HG02571 (cell line): ENCODE results near the gene ABL2.
A peak's percentile ranks its signal among the peaks of the same experiment; 100 is the strongest.
"Not testable (repeated sequence)": the region's sequence is repeated elsewhere in the genome, so short reads cannot be mapped to it uniquely, and the experiment has no call there.

Experiments
- ATAC-seq: cut with Tn5 transposase; IDR thresholded peaks from one replicate; pipeline ENCODE4 v1.9.1; 2021; ENCODE audit warnings: mild to moderate bottlenecking, moderate library complexity; ENCODE audit not compliant: unreplicated experiment

The ABL2 gene

DNA sequence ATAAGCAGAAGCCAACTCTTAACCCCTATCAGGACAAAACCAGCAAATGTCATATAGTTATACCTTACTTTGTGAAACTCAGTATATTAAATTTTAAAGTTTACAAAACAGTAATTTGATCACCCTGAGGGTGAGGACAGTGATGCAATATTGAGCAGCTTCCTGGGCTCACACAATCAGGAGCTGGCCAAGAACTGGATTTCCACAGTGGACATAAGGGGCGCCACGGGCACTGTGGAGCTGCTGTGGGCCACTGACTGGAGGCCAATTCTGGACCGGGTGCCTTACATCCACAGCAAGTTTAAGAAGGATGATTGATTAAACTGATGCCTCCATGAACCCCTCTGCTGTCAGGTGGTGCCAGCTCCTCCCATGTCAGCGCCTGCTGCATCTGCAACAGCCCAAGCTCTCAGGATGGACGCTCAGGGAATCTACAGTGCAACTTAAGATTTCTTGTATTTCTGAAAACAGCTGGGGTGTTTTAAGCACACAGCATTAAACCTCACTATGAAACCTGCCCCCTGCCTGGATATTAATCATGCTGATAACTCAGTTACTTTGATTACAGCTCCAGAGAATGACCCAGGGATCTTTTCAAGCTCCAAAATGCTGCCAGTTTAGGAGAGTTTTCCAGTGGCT lies 91.7 kb downstream of the ABL2 start:
- ATAC-seq = no peak

DNA sequence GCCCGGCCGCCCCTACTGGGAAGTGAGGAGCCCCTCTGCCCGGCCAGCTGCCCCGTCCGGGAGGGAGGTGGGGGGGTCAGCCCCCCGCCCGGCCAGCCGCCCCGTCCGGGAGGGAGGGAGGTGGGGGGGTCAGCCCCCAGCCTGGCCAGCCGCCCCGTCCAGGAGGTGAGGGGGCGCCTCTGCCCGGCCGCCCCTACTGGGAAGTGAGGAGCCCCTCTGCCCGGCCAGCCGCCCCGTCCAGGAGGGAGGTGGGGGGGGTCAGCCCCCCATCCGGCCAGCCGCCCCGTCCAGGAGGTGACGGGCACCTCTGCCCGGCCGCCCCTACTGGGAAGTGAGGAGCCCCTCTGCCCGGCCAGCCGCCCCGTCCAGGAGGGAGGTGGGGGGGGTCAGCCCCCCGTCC lies 93.8 kb downstream of the ABL2 start:
- not testable (repeated sequence) for ATAC-seq

DNA sequence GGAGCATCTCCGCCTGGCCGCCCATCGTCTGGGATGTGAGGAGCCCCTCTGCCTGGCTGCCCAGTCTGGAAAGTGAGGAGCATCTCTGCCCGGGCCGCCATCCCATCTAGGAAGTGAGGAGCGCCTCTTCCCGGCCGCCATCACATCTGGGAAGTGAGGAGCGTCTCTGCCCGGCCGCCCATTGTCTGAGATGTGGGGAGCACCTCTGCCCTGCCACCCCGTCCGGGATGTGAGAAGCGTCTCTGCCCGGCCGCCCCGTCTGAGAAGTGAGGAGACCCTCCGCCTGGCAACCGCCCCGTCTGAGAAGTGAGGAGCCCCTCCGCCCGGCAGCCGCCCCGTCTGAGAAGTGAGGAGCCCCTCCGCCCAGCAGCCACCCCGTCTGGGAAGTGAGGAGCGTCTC lies 94.3 kb downstream of the ABL2 start:
- not testable (repeated sequence) for ATAC-seq

DNA sequence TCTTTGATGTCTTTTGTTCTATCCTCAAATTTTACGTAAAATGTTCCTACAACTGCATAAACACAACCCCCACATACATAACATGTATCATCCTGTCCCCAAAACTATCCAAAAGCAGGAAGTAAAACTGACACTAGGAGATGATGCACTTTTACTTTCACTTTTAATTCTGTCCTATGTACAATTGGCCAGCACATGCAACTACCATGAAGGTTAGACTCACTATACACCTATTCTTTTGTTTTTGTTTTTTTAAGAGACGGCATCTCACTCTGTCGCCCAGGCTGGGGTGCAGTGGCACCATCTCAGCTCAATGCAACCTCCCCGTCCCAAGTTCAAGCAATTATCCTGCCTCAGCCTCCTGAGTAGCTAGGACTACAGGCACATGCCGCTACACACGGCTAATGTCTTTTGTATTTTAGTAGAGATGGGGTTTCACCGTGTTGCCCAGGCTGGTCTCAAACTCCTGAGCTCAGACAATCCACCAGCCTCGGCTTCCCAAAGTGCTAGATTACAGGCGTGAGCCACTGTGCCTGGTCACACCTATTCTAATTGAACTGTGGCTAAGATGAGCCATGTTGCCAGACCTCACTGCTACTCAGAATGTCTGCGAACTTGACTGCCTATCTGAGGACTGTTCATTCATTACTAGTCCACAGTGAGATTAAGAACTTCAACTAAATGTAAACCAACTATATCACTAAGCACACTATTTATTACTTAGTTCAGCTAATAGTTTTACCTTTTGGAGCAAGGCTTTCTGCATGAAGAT lies 99.6 kb downstream of the ABL2 start:
- peak; percentile 97 for ATAC-seq

DNA sequence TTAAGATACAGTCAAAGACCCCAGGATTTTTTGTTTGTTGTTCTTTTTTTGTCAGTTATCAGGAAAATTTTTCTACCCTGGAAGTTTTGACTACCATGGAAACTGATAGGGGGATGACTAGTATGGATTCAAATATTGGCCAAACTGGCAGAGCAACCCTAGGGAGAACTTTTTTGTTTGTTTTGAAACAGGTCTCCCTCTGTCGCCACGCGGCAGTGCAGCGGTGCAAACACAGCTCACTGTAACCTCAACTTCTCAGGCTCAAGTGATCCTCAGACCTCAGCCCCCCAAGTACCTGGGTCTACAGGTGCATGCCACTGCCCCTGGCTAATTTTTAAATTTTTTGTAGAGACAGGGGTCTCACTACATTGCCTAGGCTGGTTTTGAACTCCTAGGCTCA lies 101.0 kb downstream of the ABL2 start:
- ATAC-seq = no peak

DNA sequence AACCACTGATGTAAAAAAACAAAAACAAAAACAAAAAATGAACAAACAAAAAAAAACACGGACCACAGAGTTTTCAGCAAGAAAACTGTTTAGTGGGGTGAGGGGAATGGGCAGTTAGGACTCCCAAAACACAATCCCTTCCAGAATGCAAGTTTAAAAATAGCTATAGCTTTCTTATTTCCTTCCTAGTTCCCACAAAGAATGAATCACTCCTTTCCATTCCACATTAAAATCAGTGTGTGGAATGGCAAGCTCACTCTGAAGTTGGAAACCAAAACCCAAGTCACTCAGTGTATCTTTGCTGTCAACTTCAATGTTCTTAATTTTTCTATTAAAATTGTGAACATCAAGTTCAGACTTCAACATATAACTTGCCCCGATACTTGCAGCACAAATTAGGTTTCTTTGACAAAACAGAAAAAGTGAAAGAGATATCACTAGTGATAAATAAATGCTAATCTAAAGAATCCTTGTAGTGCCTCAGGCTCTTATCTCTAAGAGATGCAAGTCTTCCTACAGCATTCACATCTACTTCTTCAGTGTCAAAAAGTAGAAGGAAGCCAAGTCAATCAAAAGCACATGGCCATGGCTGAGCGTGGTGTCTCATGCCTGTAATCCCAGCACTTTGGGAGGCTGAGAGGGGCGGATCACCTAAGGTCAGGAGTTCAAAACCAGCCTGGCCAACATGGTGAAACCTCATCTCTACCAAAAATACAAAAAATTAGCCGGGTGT lies 102.1 kb downstream of the ABL2 start:
- ATAC-seq = no peak

DNA sequence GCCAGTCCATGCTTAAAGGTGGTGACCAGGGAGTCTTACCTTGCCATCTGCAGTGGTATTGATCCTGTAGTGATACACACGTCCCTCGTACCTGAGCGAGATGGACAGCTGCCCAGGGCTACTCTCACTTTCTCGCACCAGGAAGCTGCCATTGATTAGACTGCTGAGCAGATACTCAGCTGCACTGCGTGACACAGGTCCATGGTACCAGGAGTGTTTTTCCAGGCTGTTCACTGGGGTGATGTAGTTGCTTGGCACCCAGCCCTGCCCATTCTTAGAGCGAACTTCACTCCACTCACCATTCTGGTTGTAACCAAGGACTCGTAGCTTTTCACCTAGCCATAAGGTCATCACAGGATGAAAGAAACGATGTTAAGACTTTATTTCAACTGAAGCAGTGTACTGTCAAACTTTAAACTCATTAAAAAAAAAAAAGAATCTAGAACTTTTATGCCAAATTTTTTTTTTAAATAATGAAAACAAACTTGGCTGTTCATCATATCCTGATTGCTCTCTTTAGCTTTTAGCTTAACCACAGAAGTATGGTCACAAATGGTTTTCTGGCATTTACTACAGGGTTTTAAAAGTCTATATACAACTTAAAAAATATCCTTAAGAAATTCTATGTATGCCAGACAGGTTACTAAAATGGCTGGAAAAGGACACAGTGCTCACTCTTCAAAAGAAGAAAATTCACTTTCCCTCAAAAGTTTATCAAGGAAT lies 103.0 kb downstream of the ABL2 start:
- no peak for ATAC-seq

DNA sequence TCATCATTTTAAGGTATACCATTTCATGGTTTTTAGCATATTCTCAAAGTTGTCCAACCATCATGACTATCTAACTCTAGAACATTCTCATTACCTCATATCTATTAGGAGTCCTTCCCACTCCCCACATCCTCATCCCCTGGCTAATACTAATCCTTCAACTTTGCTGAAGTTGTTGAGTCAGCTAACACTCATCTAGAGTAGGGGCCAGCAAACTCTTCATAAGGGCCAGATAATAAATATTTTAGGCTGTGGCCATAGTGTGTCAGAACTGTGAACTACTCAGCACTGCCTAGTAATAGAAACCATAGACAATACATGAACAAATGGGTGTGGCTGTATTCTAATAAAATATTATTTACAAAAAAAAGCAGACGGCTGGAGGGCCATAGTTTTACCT lies 104.6 kb downstream of the ABL2 start:
- ATAC-seq = no peak

DNA sequence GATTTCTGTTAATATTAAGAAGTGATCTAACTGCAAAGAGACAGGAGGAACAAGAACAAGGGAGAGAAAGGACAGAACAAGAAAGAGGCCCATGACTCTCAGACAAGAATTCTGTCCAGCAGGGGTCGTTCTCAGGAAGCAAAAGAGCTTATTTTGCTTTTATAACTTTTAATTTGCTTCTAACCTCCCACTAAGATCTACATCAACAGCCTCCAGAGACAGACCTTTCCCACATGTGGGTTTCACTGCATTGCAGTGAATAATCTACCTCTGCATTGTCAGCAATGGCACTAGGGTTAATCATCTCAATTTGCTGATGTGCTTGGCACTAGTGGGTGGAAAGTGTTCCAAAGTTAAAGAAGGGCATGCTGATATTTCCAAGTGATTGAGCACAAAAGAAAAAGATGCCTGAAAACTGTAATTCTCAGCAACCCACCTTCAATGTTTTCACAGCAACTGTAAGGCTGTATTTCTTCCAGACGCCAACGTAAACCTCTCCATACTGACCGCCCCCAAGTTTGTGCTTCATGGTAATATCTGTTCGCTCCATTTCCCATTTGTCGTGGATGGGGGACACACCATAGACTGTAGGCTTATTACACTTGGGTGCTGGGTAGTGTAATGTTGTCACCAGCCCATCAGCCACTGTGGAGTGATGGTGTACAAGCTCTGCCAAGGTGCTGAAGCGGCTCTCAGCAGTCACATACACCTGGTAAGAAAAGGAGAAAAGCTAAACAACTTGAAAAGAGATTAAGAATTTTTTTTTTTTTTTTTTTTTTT lies 108.1 kb downstream of the ABL2 start:
- no peak for ATAC-seq

DNA sequence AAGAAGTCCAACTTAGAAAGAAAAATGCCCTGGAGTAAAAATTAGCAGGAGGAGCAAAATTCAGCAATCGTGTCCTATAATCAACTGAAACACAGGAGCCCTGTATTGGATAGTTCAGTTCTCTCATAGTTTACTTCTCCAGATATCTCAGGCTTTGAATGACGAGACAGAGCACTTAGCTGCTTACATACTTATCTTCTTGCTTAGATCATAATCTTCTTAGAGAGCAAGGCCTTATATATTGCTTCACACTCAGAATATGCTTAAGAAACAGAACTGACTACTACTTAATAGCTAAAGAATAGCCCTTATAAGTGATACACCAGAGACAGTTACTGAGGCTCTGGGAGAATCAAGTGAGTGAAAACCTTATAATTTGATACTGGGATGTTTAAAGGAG lies 108.7 kb downstream of the ABL2 start:
- no peak for ATAC-seq

DNA sequence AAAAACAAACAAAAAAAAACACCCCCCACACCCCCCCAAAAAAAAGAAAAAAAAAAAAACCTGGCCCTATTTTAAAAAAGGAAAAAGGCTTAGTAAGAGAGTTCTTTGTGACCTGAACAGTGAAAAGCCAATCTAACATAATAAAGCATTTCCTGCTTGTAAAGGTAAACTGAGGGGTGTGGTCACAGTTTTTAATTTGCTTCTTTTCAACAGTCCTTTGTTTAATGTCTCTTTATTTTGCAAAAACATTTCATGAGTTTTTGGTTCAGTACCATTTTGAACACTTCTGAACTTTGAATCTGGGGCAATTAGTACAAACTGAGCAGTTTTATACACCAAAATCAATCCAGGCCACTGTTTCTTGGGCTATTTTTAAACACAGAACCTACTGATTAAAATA lies 110.0 kb downstream of the ABL2 start:
- no peak for ATAC-seq

DNA sequence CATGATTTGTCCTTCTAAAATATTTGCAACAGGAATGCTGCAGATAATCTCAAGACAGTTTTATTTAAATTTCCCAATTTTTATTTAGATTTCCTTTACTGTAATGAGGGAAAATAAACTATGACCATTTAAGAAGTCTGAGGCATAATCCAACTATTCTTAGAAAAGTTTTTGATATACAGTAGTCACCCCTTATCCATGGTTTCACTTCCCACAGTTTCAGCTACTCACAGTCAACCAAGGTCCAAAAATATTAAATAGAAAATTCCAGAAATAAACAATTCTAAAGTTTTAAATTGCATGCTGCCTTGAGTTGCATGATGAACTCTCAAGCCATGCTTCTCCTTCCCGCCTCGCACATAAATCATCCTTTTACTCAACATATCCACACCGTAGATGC lies 114.3 kb downstream of the ABL2 start:
- no peak for ATAC-seq

DNA sequence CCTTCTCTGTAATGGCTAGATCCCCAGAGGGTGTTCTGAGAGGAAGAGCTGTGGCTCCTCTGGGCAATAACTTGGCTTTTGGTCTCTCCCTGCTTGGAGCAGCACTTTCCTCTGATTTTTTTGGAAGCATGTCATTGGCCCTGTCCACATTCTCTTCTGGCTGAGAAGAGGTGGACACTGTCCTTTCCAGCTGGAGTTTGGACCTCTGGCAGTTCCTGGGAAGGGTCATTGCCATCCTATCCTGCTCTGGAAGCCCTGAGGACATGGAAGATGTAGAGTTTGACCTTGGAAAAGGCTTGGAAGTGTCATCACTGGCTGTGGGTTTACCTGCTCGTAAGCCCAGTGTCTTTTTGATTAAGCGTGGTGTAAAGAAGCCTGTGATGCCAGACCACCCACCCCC lies 120.8 kb downstream of the ABL2 start:
- no peak for ATAC-seq

DNA sequence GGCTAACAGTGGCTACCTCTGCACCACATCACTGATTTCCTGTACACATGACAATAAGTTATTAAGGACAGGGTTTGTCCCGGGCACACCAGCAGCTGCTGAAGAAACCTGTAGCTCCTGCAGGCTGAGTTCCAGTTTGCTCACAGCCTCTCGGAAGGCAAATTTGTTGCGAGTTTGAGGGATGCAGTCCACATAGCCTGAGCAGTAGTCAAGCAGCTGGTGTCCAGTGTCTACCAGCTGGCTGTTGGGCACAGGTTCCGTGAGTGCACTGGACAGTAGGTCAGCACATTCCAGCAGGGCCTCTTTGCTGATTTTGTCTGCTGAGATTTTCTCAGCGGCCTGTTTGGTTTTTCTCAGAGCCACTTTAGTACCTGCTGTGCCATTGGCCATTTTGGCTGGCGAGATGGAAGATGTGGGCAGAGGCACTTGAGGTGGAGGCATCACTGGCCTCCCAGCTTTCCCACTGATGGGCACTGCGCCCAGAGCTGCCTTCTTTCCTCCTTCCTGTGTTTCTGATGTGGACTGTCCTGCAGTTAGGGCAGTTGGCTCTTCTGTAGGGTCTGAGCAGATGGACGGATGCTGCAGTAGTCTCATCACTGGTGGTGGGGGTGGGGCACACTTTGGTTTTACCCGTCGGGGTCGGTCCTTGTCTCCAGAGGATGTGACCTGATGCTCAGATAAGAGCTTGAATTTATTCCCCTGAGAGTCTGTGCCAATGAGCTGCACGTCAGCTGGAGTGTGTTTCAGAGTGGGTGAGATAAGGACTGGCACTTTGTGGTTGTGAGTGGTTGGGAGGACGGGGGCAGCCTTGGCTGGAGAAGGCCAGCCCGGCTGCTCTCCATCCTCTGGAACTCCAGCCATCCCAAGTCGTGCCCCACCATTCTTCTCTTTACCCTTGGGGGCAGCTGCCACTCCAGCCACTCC lies 121.5 kb downstream of the ABL2 start:
- no peak for ATAC-seq

DNA sequence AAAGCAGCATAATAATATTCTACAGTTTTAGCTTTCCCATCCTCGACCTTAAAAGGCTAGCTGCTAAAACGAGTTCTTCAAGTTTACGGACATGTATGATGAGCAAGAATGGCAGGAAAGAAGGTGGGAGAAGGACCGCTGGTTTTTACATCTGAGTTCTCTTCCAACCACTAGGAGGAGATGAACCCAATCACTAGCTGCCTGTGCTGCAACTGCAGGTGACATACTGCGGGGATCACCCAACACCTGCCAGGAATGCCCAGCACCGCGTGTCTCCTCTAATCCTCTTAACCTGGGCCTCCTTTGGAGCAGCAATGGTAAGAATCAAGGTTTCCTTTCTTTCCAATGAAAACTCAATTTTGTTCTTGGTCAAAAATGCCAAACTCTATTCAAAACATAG lies 124.1 kb downstream of the ABL2 start:
- ATAC-seq = no peak

DNA sequence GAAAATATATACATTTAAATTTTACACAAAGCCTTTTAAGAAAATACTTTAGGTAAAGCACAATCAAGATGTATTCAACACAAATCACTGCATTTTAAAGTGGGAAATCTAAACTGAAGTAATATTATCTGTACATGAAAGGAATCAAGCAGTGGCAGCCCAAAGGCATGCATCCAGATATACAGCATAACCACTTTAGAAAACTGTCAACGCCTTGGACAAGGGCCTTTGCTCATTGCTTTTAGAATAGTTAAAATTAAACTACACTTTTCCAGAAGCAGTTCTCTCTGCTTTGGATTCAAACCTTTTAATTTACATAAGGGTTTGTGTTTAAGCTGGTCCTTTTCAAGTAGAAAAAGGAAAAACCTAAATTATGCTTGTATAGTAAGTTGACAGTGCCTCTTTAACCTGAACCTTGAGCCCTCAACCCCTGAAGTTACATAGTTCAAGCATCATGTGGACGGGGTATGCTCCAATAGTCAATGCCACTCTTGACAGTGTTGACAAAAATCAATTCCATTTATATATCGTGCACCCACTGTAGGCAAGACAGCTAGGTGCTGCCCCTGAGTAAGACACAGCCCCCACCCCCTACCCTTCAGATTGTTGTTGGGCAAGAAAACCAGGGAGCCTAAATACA lies 124.7 kb downstream of the ABL2 start:
- ATAC-seq = no peak

DNA sequence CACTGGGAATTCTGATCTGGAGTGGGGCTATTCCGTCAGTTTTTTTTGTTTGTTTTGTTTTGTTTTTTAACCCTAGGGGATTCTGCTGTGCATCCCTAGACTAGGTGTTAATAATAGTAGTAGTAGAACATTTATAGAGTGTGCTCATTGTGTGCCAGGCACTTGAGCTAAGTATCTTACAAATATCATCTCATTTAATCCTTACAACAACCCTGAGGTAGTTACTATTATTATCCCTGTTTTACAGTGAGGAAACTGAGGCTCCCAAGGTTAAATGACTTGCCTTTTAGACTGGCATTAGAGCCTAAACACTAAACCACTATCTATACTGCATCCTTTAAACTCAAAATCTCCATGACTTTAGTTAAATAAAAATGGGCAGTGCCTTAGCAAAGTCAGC lies 125.5 kb downstream of the ABL2 start:
- no peak for ATAC-seq

DNA sequence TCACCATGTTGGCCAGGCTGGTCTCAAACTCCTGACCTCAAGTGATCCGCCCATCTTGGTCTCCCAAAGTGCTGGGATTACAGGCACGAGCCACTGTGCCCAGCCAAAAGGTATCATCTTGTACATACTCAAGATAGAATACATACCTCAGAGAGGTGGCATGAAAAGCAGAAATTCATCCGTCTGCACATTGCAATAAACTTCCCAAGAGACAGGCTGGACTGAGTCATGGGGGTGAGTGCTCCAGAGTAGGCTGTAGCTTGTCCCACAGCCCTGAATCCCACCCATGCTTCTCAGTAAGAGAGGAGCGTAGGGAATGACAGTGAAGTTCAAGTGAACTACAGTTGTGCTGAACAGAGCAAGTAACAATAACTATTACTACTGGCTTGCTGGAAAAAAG lies 127.9 kb downstream of the ABL2 start:
- no peak for ATAC-seq

DNA sequence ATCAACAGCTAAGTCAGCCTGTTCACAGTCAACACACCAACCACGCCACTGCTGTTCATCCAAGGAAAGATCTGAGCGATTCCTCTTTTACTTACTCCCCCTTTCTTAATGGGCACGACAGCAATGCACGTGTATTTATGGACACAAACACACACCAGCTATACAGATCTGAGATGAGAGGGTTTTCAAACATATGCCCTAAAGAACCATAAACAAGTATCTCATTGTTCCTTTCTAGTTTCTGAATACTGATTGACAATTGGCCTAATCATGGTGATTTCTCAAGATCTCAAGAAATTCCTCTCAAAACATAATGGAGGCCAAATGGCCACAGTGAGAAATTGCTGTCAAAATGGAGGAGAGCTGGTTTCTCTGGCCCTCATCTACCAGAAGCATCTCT lies 129.6 kb downstream of the ABL2 start:
- no peak for ATAC-seq
